HG03520 (cell line): ENCODE measurements around the gene NUCKS1.
"Not testable (repeated sequence)": the region's sequence is repeated elsewhere in the genome, so short reads cannot be mapped to it uniquely, and the experiment has no call there.

Source experiments
- ATAC-seq: cut with Tn5 transposase; IDR thresholded peaks from one replicate; pipeline ENCODE4 v1.9.1; 2021; ENCODE audit warnings: mild to moderate bottlenecking, moderate library complexity; ENCODE audit not compliant: unreplicated experiment

Gene NUCKS1

DNA sequence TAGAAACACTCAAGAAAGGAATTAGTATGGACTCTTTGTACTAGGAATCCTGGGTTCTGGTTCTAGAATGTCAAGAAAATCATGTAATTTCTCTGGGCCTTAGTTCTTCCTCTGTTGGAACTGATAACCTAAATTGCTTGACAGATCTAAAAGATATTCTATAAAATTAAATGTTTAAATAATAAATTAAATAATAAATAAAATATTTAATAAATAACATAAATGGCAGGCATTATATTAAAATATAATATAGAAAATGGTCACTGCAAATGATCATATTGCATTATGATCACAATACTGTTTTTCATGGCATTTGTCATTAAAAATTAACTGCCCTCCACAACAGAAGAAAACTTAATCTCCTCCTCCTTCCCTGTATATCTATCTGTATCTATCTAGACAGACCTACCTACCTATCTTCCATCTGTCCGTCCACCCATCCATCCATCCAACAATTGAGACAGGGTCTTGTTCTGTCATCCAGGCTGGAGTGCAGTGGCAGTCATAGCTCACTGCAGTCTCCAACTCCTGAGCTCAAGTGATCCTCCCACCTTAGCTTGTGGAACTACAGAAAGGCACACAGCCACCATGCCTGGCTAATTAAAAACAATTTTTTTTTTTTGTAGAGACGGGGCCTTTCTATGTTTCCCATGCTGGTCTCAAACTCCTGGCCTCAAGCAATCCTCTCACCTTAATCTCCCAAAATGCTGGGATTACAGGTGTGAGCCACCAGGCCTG lies 16.4 kb downstream of the NUCKS1 start:
- ATAC-seq: no peak

DNA sequence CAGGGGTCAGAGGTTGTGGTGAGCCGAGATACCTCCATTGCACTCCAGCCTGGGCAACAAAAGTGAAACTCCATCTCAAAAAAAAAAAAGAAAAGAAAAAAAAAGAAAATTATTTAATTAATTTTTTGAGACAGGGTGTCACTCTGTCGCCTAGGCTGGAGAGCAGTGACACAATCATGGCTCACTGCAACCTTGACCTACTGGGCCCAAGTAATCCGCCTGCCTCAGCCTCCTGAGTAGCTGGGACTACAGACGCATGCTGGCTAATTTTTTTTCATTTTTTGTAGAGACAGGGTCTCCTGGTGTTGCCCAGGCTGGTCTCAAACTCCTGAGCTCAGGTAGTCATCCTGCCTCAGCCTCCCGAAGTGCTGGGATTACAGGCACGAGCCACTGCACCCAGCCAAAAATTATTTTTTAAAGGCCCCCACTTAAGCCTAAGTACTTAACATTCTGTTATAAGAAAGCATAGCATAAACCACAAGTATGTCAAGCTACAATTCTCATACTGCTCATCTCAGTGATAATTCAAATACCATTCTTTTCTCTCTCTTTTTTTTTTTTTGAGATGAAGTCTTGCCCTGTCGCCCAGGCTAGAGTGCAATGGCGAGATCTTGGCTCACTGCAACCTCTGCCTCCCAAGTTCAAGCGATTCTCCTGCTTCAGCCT lies 19.9 kb downstream of the NUCKS1 start:
- no peak for ATAC-seq

DNA sequence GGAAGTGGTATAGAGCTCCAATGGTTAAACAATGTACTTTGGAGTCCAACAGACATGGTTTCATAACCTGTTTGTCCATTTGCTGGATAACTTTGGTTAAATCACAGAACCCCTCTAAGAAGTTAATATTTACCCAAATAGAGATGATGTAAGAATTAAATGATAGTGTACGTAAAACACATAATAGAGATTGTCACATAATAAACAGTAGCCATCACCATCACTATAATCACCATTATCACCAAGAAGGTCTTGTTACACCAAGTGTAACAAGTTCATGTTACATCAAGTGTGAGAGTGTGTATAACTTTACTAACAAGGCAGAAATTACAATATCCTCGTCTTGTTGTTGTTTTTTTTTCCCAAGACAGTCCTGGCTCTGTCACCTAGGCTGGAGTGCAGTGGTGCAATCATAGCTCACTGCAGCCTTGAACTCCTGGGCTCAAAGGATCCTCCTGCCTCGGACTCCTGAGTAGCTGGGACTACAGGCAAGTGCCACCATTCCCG lies 23.3 kb downstream of the NUCKS1 start:
- no peak for ATAC-seq

DNA sequence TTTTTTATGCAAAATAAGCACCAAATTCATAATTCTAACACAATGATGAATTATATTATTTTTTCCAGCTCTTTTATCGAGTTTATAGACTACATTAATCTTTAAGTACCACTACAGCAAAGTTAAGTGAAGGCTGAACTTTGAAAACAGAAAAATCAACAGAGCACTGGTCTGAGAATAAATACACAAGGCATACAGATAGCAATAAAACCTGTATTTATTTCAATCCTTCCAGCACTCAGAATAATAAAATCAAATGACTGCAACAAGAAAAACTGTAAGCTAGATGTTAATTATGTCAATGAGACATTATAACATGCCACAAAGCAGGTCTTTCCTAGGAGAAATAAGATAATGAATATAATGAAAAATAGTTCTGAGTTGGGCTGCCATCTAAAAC lies 24.5 kb downstream of the NUCKS1 start:
- ATAC-seq: no peak

DNA sequence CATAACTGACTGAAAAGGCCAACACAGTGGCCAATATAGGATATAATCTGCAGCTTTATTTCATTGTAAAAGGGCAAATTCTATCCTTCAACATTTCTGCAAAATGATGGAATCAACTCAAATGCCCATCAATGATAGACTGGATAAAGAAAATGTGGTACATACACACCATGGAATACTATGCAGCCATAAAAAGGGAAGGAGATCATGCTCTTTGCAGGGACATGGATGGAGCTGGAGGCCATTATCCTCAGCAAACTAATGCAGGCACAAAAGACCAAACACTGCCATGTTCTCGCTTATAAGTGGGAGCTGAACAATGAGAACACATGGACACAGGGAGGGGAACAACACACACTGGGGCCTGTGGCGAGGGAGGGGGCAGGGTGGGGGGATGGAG lies 29.2 kb downstream of the NUCKS1 start:
- ATAC-seq: not testable (repeated sequence)

DNA sequence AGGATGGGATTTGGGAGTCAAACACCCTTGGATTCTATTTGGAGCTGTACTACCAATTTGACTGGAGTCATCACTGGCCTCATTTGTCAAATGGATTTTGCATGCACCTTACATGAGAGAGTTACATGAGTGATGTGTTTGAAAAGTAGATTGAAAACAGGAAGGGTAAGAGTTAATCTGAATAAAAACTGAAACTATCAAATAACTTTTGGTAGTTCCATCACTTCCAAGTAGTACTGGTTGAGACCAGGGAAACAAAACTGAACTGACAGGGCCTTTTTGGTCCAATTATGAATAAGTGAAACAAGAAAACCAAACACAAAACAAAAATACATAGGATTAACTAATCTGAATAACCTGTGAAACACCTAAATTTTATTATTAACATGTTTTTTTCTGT lies 30.2 kb downstream of the NUCKS1 start:
- no peak for ATAC-seq

DNA sequence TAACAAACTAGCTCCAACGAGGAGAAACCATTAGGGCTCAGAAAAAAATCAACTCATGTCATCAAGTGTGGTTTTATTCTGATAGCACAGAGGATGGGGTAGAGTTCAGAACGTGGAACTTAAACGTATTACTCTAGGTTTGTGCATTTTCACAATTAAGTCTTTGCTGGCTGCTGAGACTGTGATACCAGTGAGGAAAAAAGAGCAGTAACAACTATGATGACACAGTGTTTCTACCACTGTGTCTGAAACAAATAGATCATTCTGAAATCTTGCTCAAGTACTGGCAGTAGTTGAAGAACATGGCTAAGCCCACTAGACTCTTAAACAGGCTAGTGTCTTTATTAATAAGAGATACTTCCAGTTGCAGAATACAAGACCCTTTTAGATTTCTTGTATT lies 31.0 kb downstream of the NUCKS1 start:
- no peak for ATAC-seq

DNA sequence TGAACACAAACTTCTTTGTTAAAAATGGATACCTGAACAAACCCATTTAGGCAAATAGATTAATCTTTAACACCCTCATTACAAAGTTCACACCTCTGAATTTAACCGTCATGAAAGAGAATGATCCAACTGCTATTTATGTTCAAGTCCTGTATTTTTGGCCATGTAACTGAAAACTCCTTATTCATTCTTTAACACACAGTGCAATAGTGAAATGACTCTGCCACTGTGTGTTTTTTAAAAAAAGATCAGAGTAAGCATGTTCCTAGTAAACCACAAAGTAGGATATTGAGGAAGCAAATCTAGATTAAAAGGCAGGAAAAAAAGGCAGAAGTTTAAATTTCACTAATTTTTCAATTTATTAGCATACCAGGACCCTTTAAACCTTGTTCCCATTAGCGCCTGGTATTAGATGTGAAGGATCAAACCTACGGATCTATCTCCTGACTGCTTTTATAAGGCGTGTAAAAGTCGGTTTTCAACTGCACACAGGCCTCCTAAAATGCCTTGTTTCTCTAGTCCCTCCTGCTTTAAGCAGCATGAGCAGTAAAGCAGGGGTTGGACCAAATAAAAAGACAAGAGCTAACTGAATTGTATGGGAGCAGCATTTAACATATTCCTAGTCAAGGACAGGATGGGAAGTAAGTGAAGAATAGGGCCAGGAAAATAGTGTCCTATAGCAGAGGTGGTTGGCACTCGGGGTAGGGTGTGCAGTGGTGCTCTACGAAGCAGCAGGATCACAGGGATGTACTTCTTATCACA lies 33.4 kb downstream of the NUCKS1 start:
- no peak for ATAC-seq

DNA sequence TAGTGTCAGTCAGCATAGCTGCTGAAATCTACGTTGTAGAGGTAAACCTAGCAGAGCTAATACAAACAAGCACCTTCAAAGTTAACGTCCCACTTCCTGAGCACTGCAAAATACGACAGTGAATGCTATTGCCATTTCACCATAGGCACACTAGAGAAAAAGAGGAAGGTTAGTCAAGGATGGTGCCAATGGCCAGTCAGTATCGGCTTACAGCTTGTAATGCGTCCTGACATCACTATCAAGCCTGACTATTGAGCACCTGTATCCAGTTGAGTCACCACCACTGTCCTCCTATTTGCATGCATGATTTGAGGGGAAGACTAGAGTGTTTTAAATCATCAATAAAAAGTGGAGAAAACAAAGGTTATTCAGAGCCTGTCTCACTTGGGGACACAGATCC lies 34.4 kb downstream of the NUCKS1 start:
- no peak for ATAC-seq

DNA sequence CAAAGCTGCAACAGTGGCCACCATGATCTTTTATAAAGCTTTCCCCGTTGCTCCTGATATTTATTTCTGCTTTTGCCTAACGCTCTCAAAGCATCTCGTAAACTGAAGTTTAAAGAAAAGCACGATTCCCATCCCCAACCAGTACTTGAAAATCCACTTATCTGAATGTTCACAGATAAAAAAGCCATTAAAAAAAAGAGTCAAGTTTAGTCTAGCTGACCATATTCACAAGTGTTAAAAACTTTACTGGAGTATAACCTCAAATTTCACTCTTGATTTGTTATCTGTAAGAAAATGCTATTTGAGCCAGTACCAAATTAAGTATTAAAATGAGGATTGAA lies 35.1 kb downstream of the NUCKS1 start:
- ATAC-seq: no peak

DNA sequence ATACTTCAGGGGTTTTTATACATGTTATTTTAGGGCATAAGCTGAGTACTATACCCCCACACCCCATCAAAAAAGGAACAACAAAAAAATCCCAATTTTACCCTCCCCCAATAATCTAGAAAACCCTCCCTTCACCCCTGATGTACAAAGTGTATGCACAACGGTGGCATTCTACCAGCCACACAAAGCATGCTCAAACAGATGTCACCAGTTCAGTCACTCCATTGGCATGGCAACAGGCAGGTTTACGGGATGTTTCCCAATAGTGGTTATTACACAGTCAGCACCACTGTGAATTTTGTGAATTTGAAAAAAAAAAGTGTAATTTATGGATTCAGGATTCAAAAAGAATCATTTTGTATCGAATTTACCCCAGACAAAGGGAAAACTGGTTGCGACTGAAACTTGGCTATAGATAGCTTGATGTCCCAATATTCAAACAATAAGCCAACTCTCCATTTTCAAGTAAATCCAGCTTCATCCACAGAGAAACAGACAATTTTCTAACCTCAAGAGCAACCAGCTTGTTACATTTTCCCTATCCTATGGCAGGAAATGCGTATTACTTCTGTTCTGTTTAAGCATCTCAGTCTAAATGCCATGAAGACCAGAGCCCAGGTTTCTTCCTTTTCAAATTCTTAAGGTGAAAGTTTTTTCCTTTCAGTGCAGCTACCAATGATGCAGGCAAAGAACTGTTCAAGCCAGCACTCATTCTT lies 35.6 kb downstream of the NUCKS1 start:
- no peak for ATAC-seq

DNA sequence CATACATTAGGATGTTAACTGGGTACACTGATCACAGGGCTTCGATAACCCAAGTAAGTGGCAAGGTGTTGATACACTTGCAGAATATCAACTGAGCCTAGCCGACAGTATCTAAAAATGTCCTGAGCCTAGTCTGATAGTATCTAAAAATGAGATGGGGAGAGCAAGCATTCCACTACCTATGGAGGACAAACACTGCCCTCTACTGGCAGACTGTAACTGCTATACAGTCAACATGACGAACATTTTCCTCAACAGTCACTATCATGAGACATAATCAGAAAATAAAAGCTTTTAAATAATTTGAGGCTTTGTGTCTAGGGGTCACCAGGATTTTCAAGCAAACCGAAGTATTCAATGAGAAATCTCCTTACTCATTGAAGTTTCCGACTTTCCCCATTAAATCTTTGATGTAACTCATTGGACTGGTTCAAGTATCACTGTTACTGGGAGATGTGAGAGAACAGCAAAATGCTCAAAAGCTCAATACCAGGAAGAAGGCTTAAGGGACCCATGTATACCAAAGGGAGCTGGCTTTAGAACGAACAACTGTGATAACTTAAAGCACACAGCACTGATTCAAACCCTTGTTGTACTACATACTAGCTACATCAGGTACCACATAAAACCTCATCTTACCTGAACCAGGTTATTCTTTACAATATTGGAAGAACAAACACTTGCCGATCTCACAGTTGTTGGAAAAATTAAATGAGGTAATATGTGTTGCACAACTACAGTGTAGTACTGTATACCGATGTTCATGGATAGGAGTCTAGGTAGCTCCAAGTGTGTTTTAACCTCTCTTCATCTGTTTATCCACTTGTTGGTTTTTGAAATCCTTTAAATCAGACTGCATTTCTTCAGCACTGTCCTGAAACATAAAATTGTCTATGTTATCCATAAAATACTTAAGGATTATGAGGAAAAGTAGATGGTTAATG lies 38.6 kb downstream of the NUCKS1 start:
- no peak for ATAC-seq

DNA sequence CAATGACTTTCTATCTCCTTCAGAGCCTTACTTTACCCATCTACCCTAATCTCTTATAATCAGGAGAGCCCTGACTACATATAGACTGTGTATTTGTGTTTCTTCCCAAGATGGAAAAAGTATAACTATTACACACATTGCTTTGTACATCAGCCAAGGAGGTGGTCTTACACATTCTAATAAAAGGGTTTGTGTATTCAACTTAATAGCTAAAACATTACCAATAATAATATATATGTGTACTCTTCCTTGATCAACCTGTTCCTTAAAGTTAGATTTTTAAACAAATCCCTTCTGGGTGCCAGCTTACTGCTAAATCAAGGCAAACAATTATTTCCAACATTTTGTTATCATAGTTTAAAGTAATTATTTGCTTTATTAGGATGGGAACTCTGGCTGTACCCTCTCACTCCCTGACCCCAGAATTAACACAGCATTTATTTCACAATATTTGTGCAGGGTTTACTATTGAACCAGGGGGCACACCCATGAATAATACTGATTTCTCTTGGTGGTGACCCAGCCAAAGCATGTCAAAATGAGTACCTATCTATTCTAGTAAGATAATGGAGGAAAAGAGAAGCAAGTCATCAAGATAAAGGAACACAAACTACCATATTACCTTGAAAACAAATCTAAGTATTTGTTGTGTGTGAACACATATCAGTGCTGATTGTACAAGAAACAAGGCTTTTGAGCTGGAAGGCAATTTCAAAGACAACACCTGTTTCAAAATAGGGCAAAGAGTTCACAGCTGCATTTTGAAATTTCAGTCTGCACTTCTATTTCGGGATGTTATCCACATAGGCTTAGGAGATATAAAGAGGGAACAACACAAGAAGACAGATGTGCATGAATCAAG lies 39.5 kb downstream of the NUCKS1 start:
- ATAC-seq: no peak

DNA sequence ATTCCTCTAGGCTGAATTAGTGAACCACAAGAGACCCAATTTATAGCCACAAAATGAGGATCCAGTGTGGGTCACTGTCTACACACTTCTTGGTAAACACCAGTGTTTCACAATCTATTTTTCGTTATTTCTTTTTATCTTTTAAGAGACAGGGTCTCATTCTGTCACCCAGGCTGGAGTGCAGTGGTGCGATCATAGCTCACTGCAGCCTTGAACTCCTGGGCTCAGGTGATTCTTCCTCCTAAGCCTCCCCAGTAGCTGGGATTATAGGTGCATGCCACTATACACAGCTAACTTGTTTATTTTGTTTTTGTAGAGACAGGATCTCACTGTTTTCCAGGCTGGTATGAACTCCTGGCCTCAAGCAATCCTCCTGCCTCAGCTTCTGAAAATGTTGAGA lies 40.3 kb downstream of the NUCKS1 start:
- no peak for ATAC-seq

DNA sequence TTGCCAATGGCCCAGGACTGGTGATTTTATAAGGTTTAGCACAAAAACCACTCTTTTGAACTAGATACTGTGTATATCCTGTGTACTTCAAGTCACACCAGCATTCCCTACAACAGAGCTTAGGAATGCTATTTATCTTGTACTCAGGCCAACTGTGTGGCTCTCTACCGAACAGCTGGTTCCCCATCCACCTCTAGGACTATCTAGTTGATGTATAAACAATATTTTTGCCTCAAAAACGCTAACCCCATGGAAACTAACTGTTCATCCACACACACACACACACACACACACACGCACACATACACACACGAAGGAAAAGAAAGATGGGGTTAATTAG lies 41.0 kb downstream of the NUCKS1 start:
- ATAC-seq: no peak

DNA sequence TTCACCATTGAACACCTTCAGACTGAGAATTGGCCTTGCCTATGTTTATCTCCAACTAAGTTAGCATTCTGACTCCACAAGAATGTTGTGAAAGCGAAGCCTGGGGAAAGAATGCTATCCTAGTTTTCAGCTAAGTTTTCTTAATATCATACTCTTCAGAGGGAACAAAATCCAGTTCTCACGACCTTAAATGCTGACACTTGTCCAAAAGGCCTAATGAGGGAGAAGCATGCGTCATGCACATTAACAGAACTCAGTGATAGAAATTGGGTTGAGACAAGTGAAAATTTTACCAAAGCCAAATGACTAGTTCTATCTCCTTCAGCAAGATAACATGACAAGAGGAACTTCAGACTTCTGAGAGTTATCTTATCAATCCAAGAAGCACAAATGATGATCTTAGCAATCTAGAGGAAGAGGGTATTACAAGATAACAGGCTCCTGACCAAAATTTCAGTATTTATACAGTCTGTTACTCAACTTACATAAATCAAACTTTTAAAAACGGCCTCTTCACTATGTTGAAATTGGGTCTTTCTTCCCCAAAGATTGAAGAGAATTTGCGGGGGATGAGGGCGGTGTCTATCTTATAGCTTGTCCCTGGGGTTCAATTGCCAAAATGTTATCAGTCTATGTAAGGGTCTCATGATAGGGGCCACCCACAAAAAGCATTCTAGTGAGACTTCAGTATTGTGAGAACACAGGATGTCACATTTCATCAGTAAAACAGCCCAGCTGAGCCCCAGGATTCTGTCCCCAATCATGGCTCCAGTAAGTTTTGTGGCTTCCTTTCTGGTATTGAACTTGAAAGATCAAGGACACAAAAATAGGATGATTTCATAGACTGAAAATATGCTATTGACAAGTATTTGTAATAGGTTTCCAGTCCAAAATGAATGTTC lies 43.1 kb downstream of the NUCKS1 start:
- no peak for ATAC-seq

DNA sequence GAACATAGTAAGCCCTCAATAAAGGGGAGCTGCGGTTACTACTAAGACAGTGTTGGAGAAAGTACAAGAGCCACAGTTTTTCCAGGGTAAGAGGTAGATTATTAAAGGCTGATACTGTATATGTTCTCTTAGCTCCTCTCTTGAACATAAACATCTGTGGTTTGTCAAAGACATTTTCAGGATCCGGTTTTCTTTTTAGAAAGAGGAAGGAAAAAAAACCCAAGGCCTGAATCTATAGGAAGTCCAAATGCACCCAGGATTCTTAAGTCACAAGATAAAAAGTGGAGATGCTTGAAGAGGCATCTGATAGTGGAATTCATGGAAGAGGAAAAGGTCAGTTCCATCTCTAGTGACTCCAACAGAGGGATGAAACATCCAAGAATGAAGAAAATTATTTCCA lies 45.1 kb downstream of the NUCKS1 start:
- no peak for ATAC-seq

DNA sequence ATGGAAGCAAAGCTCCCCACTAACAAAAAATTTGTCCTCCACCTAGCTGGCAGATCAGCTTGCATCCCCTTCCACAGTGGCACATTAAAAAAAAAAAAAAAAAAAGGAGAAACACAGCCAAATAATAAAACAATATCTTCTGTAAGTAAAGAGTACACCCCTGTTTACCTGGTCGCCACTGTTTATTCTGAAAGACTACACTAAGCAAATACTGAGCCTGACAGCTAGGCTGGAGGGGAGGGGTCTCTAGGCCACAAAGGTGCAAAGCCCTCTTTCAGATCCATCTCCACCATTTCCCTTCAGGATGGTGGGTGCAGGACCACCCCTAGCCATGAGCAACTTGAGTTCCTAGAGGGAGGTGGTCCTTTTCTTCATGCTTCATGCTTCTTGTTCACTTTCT lies 46.9 kb downstream of the NUCKS1 start:
- ATAC-seq: no peak
